GM12878 (cell line): ENCODE measurements around the gene SOX12. TPM values are rescaled to one million over a fixed set of nuclear protein-coding genes. Genes with fewer than 3 reads are reported as not detected.

ENCODE experiments used
- BHLHE40 ChIP-seq, 2 experiments: fragments of 450-650 bp in 1 of 2; IDR thresholded peaks; 2 replicates each; pipeline ENCODE4 v1.6.1; 2011 to 2017; ENCODE audit warnings: low read depth in 2 of 2, borderline replicate concordance in 1 of 2, improper control_type of control experiment in 1 of 2, low read length in 1 of 2, mild to moderate bottlenecking in 1 of 2
- CBX3 ChIP-seq: fragments of 200-600 bp; sonication (generic); IDR thresholded peaks from 2 replicates; pipeline ENCODE4 v1.6.1; 2016; ENCODE audit warnings: low read depth, borderline replicate concordance
- FOXM1 ChIP-seq: IDR thresholded peaks from 2 replicates; pipeline ENCODE4 v1.6.1; 2012; ENCODE audit warnings: low read depth, mild to moderate bottlenecking, inconsistent platforms, low read length, moderate library complexity
- IKZF2 ChIP-seq, 2 experiments: fragments of 450-650 bp; IDR thresholded peaks; 2 replicates each; pipeline ENCODE4 v1.6.1; 2017; ENCODE audit warnings: mild to moderate bottlenecking in 2 of 2, moderate library complexity in 2 of 2
- MEF2A ChIP-seq: IDR thresholded peaks from 2 replicates; pipeline ENCODE4 v1.6.1; 2011; ENCODE audit warnings: low read depth, mild to moderate bottlenecking, low read length, moderate library complexity; ENCODE audit not compliant: insufficient read depth
- MEF2B ChIP-seq: fragments of 450-650 bp; IDR thresholded peaks from 2 replicates; pipeline ENCODE4 v1.6.1; 2018; ENCODE audit warnings: mild to moderate bottlenecking, moderate library complexity; ENCODE audit not compliant: partially characterized antibody, poor library complexity, severe bottlenecking
- MYB ChIP-seq: fragments of 150-350 bp; IDR thresholded peaks from 2 replicates; pipeline ENCODE4 v1.6.1; 2014; ENCODE audit warnings: mild to moderate bottlenecking, low read depth, low read length, borderline replicate concordance
- PAX8 ChIP-seq: fragments of 450-650 bp; IDR thresholded peaks from 2 replicates; pipeline ENCODE4 v1.6.1; 2017; ENCODE audit warnings: mild to moderate bottlenecking, moderate library complexity
- POLR2AphosphoS2 ChIP-seq: IDR thresholded peaks from 2 replicates; pipeline ENCODE4 v1.6.1; 2011; ENCODE audit warnings: low read depth, mild to moderate bottlenecking, low read length, improper control_type of control experiment, moderate library complexity
- RCOR1 ChIP-seq: conservative IDR thresholded peaks from 2 replicates; pipeline ENCODE4 v1.6.1; 2012; ENCODE audit warnings: low read depth, low read length, improper control_type of control experiment
- REST ChIP-seq: IDR thresholded peaks from 2 replicates; pipeline ENCODE4 v1.6.1; 2012; ENCODE audit warnings: mild to moderate bottlenecking, low read depth, low read length
- RFX5 ChIP-seq: IDR thresholded peaks from 2 replicates; pipeline ENCODE4 v1.6.1; 2011; ENCODE audit warnings: low read depth, low read length, improper control_type of control experiment
- SMARCA5 ChIP-seq: fragments of 450-650 bp; IDR thresholded peaks from 2 replicates; pipeline ENCODE4 v1.6.1; 2017; ENCODE audit warnings: mild to moderate bottlenecking
- SMC3 ChIP-seq: IDR thresholded peaks from 2 replicates; pipeline ENCODE4 v1.6.1; 2011; ENCODE audit warnings: low read length, improper control_type of control experiment, borderline replicate concordance
- SPI1 ChIP-seq: IDR thresholded peaks from 2 replicates; pipeline ENCODE4 v1.6.1; 2011; ENCODE audit warnings: low read depth, mild to moderate bottlenecking, low read length, moderate library complexity, borderline replicate concordance; ENCODE audit not compliant: insufficient read depth
- SRF ChIP-seq, 2 experiments: IDR thresholded peaks; 2 replicates each; pipeline ENCODE4 v1.6.1; 2011; ENCODE audit warnings: low read depth in 2 of 2, low read length in 2 of 2, mild to moderate bottlenecking in 1 of 2, moderate library complexity in 1 of 2
- TCF7 ChIP-seq: IDR thresholded peaks from 2 replicates; pipeline ENCODE4 v1.6.1; 2014; ENCODE audit warnings: antibody characterized with exemption, borderline replicate concordance
- ZBTB40 ChIP-seq: fragments of 450-650 bp; IDR thresholded peaks from 2 replicates; pipeline ENCODE4 v1.6.1; 2016; ENCODE audit warnings: mild to moderate bottlenecking, moderate library complexity, borderline replicate concordance
- polyA plus RNA-seq, 11 experiments: library from polyadenylated mRNA; depleted of rRNA in 4 of 11; unstranded in 6 of 11; stranded (reverse) in 5 of 11; fragments of >200 nt; fragmentation: Nextera tagmentation in 4 of 11; fragmentation: Illumina TruSeq in 1 of 11; extraction: Ambion mirVana in 4 of 11; extraction: Trizol in 1 of 11; gene quantifications; 1 replicate in 1 of 11; 2 replicates in 10 of 11; pipeline versions ENCODE4 v1.2.1 to v1.2.3, GENCODE V29; 2011 to 2016; ENCODE audit warnings: inconsistent platforms in 2 of 11, missing spikeins in 2 of 11, low read depth in 1 of 11
- total RNA-seq, 4 experiments: library from RNA; depleted of rRNA in 3 of 4; stranded (reverse); fragments of >200 nt in 3 of 4; fragmentation: Illumina TruSeq in 1 of 4; extraction: Trizol in 1 of 4; gene quantifications; 2 replicates each; pipeline versions ENCODE4 v1.2.1 to v1.2.3, GENCODE V29; 2013 to 2021

Gene SOX12
- total and polyA plus RNA-seq, 10 of the 15 experiments (the other 5 are each of a cell fraction or from before 2014, with no cell fraction given) = 0.50 to 17.9 (median 1.4) TPM

DNA sequence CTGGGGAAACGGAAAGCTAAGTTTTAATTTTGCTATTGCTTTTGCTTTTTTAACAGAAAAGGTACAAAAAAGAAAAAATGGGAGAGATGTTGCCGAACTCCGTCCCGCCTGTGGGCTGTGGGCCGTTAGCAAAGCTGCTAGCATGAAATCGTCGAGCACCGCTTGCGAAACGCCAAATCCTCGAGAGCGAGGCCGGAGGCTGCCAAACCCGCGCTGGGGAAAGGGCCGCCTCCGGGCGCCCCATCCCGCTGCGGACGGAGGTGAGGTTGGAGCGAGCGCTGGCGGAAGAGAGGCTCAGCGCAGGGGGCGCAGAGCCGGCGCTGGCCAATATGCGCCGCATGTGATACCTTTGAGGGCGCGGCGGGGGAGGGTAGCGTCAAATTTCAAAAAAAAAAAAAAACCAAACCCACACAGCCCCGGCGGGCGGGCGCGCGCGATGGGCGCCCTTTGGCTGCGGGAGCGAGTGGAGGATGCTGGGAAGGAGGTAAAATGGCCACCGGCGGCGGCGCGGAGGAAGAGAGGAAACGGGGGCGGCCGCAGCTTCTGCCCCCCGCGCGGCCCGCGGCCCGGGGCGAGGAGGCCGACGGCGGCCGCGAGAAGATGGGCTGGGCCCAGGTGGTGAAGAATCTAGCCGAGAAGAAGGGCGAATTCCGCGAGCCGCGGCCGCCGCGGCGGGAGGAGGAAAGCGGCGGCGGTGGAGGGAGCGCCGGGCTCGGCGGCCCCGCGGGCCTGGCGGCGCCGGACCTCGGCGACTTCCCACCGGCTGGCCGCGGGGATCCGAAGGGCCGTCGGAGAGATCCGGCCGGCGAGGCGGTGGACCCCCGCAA is 28.0 kb upstream of the SOX12 start, which contains the start of gene ZCCHC3 (continued):
- TF ChIP-seq POLR2AphosphoS2 (peak; percentile 43; the same call in 1 of the 2 replicates), RFX5 (no peak), ZBTB40 (peak; percentile 38; the same call in 1 of the 2 replicates), TCF7 (peak; percentile 53; the same call in 1 of the 2 replicates), SMARCA5 (0 out of 2 replicates have a peak, but pooled peaks have one; percentile 37), IKZF2 (IDR thresholded peaks at IDR 0.05) (peak; percentile 48 to 51; a peak in 2 of 4 replicates), MYB (no peak), REST (peak; percentile 15; the same call in 1 of the 2 replicates), SMC3 (no peak; the same call in 1 of the 2 replicates), PAX8 (no peak), RCOR1 (0 out of 2 replicates have a peak, but pooled peaks have one; percentile 18), SPI1 (no peak), BHLHE40 (IDR thresholded peaks at IDR 0.05; ENCODE audit: borderline replicate concordance in 1 of 2, low read depth in 2 of 2, low read length in 1 of 2) (peak; percentile 69 to 74; a peak in 2 of 4 replicates), FOXM1 (peak; percentile 65), MEF2B (no peak), SRF (IDR thresholded peaks at IDR 0.05; ENCODE audit: low read depth in 2 of 2, low read length in 2 of 2) (peak in 1 of 2 experiments; percentile 0; a peak in 1 of 4 replicates), MEF2A (no peak), CBX3 (no peak)
